Epidermal melanocyte (primary cell): ENCODE results near the gene GGCT.
"Not testable (repeated sequence)": the region's sequence is repeated elsewhere in the genome, so short reads cannot be mapped to it uniquely, and the experiment has no call there.

Experiments used
- DNase-seq: peaks from one replicate; pipeline ENCODE4 v3.0.0; 2011; ENCODE audit warnings: low spot score; ENCODE audit not compliant: insufficient read length

The GGCT gene

GRCh38 chr7:30515761-30516160, 11.1 kb upstream of the GGCT start:
- no peak for DNase-seq

GRCh38 chr7:30514776-30515175, 10.1 kb upstream of the GGCT start:
- no peak for DNase-seq

GRCh38 chr7:30514177-30514576, 9.5 kb upstream of the GGCT start:
- DNase-seq, result no peak

GRCh38 chr7:30513762-30514161, 9.1 kb upstream of the GGCT start:
- DNase-seq, result no peak

- DNase-seq, result no peak
Observed at GRCh38 chr7:30511973-30512662, 7.5 kb upstream of the GGCT start.

GRCh38 chr7:30511494-30511893, 6.9 kb upstream of the GGCT start:
- DNase-seq, result no peak

GRCh38 chr7:30510124-30511075, 5.8 kb upstream of the GGCT start:
- DNase-seq, result no peak

- DNase-seq, result not testable (repeated sequence)
Observed at GRCh38 chr7:30509171-30509857, 4.7 kb upstream of the GGCT start.

- DNase-seq, result not testable (repeated sequence)
Observed at GRCh38 chr7:30507346-30507900, 2.8 kb upstream of the GGCT start.

- no peak for DNase-seq
Observed at GRCh38 chr7:30505174-30505697, 607 bp upstream of the GGCT start.

GRCh38 chr7:30503274-30504212, 1.1 kb downstream of the GGCT start:
- no peak for DNase-seq

- DNase-seq, result no peak
Observed at GRCh38 chr7:30502470-30503251, 2.0 kb downstream of the GGCT start.

- DNase-seq, result no peak
Observed at GRCh38 chr7:30501264-30501663, 3.4 kb downstream of the GGCT start.

GRCh38 chr7:30493228-30493627, 11.4 kb downstream of the GGCT start:
- no peak for DNase-seq

GRCh38 chr7:30491417-30491816, 13.2 kb downstream of the GGCT start:
- DNase-seq, result no peak

- DNase-seq, result no peak
Observed at GRCh38 chr7:30487371-30487770, 17.3 kb downstream of the GGCT start.

- no peak for DNase-seq
Observed at GRCh38 chr7:30485667-30486066, 19.0 kb downstream of the GGCT start.

- DNase-seq, result not testable (repeated sequence)
Observed at GRCh38 chr7:30481416-30481815, 23.2 kb downstream of the GGCT start.
